C4-2B (cell line): ENCODE results near the gene PTRH1.

ENCODE experiments used
- ZFX ChIP-seq: fragments of 450-650 bp; IDR thresholded peaks from 2 replicates; pipeline ENCODE4 v1.6.1; 2017
- TF ChIP-seq, protein P1 (sequence below): fragments of 450-650 bp; conservative IDR thresholded peaks from 2 replicates; pipeline ENCODE4 v1.5.1; 2017; ENCODE audit warnings: mild to moderate bottlenecking

DNA sequence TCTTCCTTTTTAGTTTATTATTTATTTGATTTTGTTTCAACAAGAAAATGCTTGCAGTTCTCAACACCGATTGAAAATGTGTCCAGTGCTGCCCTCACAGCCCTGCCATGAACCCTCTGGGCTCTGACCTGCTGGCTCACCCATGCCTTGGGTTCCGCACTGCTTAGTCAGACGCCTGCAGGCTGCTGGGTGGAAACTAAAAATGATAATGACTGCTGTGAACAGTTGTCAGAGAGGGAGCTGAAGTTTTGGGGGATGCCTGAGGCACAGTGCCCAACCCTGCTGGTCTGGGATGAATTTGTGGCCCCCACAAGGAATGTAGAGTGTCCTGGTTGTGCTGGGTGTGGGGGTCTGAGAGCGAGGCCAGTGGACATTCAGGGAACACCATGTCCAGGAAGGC lies 30.9 kb downstream of the PTRH1 start:
- TF ChIP-seq, protein P1, sequence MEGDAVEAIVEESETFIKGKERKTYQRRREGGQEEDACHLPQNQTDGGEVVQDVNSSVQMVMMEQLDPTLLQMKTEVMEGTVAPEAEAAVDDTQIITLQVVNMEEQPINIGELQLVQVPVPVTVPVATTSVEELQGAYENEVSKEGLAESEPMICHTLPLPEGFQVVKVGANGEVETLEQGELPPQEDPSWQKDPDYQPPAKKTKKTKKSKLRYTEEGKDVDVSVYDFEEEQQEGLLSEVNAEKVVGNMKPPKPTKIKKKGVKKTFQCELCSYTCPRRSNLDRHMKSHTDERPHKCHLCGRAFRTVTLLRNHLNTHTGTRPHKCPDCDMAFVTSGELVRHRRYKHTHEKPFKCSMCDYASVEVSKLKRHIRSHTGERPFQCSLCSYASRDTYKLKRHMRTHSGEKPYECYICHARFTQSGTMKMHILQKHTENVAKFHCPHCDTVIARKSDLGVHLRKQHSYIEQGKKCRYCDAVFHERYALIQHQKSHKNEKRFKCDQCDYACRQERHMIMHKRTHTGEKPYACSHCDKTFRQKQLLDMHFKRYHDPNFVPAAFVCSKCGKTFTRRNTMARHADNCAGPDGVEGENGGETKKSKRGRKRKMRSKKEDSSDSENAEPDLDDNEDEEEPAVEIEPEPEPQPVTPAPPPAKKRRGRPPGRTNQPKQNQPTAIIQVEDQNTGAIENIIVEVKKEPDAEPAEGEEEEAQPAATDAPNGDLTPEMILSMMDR = no peak
- no peak for TF ChIP-seq ZFX
